GM12864 (cell line): Measurements from ENCODE around the gene CHD9.

Experiments used
- DNase-seq: peaks from one replicate; pipeline ENCODE4 v3.0.0-alpha.2; 2011; ENCODE audit warnings: low read depth
- H3K4me3 ChIP-seq: 2 replicates; pipeline ENCODE4 v1.5.1; 2011; ENCODE audit warnings: mild to moderate bottlenecking, low read depth, low read length, control low read depth
- CTCF ChIP-seq: IDR thresholded peaks from 2 replicates; pipeline ENCODE4 v1.5.1; 2011; ENCODE audit warnings: low read depth, mild to moderate bottlenecking, moderate library complexity, low read length, control low read depth, inconsistent platforms; ENCODE audit errors: missing control alignments

The CHD9 gene

GRCh38 chr16:53232826-53233529, 178.2 kb downstream of the CHD9 start:
- no peak for DNase-seq
- no peak overlapping the region for H3K4me3 ChIP-seq
- TF ChIP-seq CTCF, result no peak

GRCh38 chr16:53234836-53235235, 180.0 kb downstream of the CHD9 start:
- no peak for TF ChIP-seq CTCF
- H3K4me3 ChIP-seq, result no peak overlapping the region

GRCh38 chr16:53235851-53236250, 181.1 kb downstream of the CHD9 start:
- no peak for TF ChIP-seq CTCF

More at GRCh38 chr16:53234836-53235235, 180.0 kb downstream of the CHD9 start:
- DNase-seq, result no peak

GRCh38 chr16:53249331-53249730, 194.5 kb downstream of the CHD9 start:
- H3K4me3 ChIP-seq, result no peak overlapping the region
- no peak for DNase-seq
- TF ChIP-seq CTCF, result no peak

More at GRCh38 chr16:53235851-53236250, 181.1 kb downstream of the CHD9 start:
- no peak overlapping the region for H3K4me3 ChIP-seq
- DNase-seq, result no peak

GRCh38 chr16:53257001-53257400, 202.2 kb downstream of the CHD9 start:
- TF ChIP-seq CTCF, result no peak
- DNase-seq, result no peak
- no peak overlapping the region for H3K4me3 ChIP-seq

- no peak for DNase-seq
- no peak for TF ChIP-seq CTCF
- H3K4me3 ChIP-seq, result no peak overlapping the region
These were observed 204.0 kb downstream of the CHD9 start for GRCh38 chr16:53258809-53259208.

GRCh38 chr16:53261276-53261675, 206.5 kb downstream of the CHD9 start:
- TF ChIP-seq CTCF, result no peak
- no peak for DNase-seq

More at GRCh38 chr16:53261276-53261675, 206.5 kb downstream of the CHD9 start:
- no peak overlapping the region for H3K4me3 ChIP-seq
